ENCODE measurements around the gene SLC5A11. TPM values are rescaled to one million over a fixed set of nuclear protein-coding genes. Genes with fewer than 3 reads are reported as not detected.
"Not testable (repeated sequence)": the region's sequence is repeated elsewhere in the genome, so short reads cannot be mapped to it uniquely, and the experiment has no call there.

SLC5A11 gene
- polyA plus RNA-seq, 2 donors: 0.01 TPM; not detected in 1

GRCh38 chr16:24875466-24875865 lies 29.7 kb downstream of the SLC5A11 start:
- Histone ChIP-seq H3K4me1 (ENCODE audit: control insufficient read depth in 2 of 2, insufficient read depth in 2 of 2, low read length in 1 of 2) (no peaks in the 10 kb centered on the region), H3K36me3 (ENCODE audit: control insufficient read depth in 2 of 2, insufficient read depth in 2 of 2, low read length in 1 of 2) (no peaks in the 10 kb centered on the region), H3K27me3 (ENCODE audit: control insufficient read depth in 1 of 2, insufficient read depth in 2 of 2, low read length in 2 of 2) (no peaks in the 10 kb centered on the region), H3K27ac (ENCODE audit: low read depth in 2 of 2, low read length in 1 of 2) (no peak overlapping the region), H3K4me3 (ENCODE audit: low read depth in 1 of 2, low read length in 2 of 2) (no peak overlapping the region), H3K9me3 (ENCODE audit: control insufficient read depth in 2 of 2, insufficient read depth in 1 of 2, low read depth in 1 of 2, low read length in 1 of 2) (no peaks in the 10 kb centered on the region)
- WGBS, 2 donors: 89% methylated on average over 10 of the region's 10 CpGs

- WGBS, 2 donors: 75 to 89% methylated on average over 5 of the region's 5 CpGs
- Histone ChIP-seq H3K36me3 (ENCODE audit: control insufficient read depth in 2 of 2, insufficient read depth in 2 of 2, low read length in 1 of 2) (no peaks in the 10 kb centered on the region), H3K4me3 (ENCODE audit: low read depth in 1 of 2, low read length in 2 of 2) (no peak overlapping the region), H3K9me3 (ENCODE audit: control insufficient read depth in 2 of 2, insufficient read depth in 1 of 2, low read depth in 1 of 2, low read length in 1 of 2) (no peaks in the 10 kb centered on the region), H3K27ac (ENCODE audit: low read depth in 2 of 2, low read length in 1 of 2) (no peak overlapping the region), H3K4me1 (ENCODE audit: control insufficient read depth in 2 of 2, insufficient read depth in 2 of 2, low read length in 1 of 2) (no peaks in the 10 kb centered on the region), H3K27me3 (ENCODE audit: control insufficient read depth in 1 of 2, insufficient read depth in 2 of 2, low read length in 2 of 2) (no peaks in the 10 kb centered on the region)
Measured at GRCh38 chr16:24876231-24876630, 30.5 kb downstream of the SLC5A11 start.

- Histone ChIP-seq H3K4me3 (ENCODE audit: low read depth in 1 of 2, low read length in 2 of 2) (no peak overlapping the region), H3K4me1 (ENCODE audit: control insufficient read depth in 2 of 2, insufficient read depth in 2 of 2, low read length in 1 of 2) (no peaks in the 10 kb centered on the region), H3K27me3 (ENCODE audit: control insufficient read depth in 1 of 2, insufficient read depth in 2 of 2, low read length in 2 of 2) (no peaks in the 10 kb centered on the region), H3K27ac (ENCODE audit: low read depth in 2 of 2, low read length in 1 of 2) (no peak overlapping the region), H3K36me3 (ENCODE audit: control insufficient read depth in 2 of 2, insufficient read depth in 2 of 2, low read length in 1 of 2) (no peaks in the 10 kb centered on the region), H3K9me3 (ENCODE audit: control insufficient read depth in 2 of 2, insufficient read depth in 1 of 2, low read depth in 1 of 2, low read length in 1 of 2) (no peaks in the 10 kb centered on the region)
- WGBS, 2 donors: 91 to 94% methylated on average over 2 of the region's 2 CpGs
Measured at GRCh38 chr16:24879684-24880083, 33.9 kb downstream of the SLC5A11 start.

GRCh38 chr16:24883714-24884151 lies 38.0 kb downstream of the SLC5A11 start:
- Histone ChIP-seq H3K27ac (ENCODE audit: low read depth in 2 of 2, low read length in 1 of 2) (no peak overlapping the region), H3K4me1 (ENCODE audit: control insufficient read depth in 2 of 2, insufficient read depth in 2 of 2, low read length in 1 of 2) (no peaks in the 10 kb centered on the region), H3K36me3 (ENCODE audit: control insufficient read depth in 2 of 2, insufficient read depth in 2 of 2, low read length in 1 of 2) (no peaks in the 10 kb centered on the region), H3K4me3 (ENCODE audit: low read depth in 1 of 2, low read length in 2 of 2) (no peak overlapping the region), H3K9me3 (ENCODE audit: control insufficient read depth in 2 of 2, insufficient read depth in 1 of 2, low read depth in 1 of 2, low read length in 1 of 2) (no peaks in the 10 kb centered on the region), H3K27me3 (ENCODE audit: control insufficient read depth in 1 of 2, insufficient read depth in 2 of 2, low read length in 2 of 2) (no peaks in the 10 kb centered on the region)
- 68 to 69% methylated on average over 12 of the region's 12 CpGs for WGBS, 2 donors

GRCh38 chr16:24887472-24887871 lies 41.7 kb downstream of the SLC5A11 start:
- H3K36me3 ChIP-seq (ENCODE audit: control insufficient read depth in 2 of 2, insufficient read depth in 2 of 2, low read length in 1 of 2): no peaks in the 10 kb centered on the region
- no peaks in the 10 kb centered on the region for H3K9me3 ChIP-seq (ENCODE audit: control insufficient read depth in 2 of 2, insufficient read depth in 1 of 2, low read depth in 1 of 2, low read length in 1 of 2)
- no peaks in the 10 kb centered on the region for H3K27me3 ChIP-seq (ENCODE audit: control insufficient read depth in 1 of 2, insufficient read depth in 2 of 2, low read length in 2 of 2)
- no peak overlapping the region for H3K27ac ChIP-seq (ENCODE audit: low read depth in 2 of 2, low read length in 1 of 2)
- H3K4me3 ChIP-seq (ENCODE audit: low read depth in 1 of 2, low read length in 2 of 2): no peak overlapping the region
- 97 to 98% methylated on average over 2 of the region's 2 CpGs for WGBS, 2 donors
- no peaks in the 10 kb centered on the region for H3K4me1 ChIP-seq (ENCODE audit: control insufficient read depth in 2 of 2, insufficient read depth in 2 of 2, low read length in 1 of 2)

GRCh38 chr16:24890746-24891145 lies 45.0 kb downstream of the SLC5A11 start:
- Histone ChIP-seq H3K4me3 (ENCODE audit: low read depth in 1 of 2, low read length in 2 of 2) (no peak overlapping the region), H3K27ac (ENCODE audit: low read depth in 2 of 2, low read length in 1 of 2) (no peak overlapping the region), H3K27me3 (ENCODE audit: control insufficient read depth in 1 of 2, insufficient read depth in 2 of 2, low read length in 2 of 2) (no peaks in the 10 kb centered on the region), H3K4me1 (ENCODE audit: control insufficient read depth in 2 of 2, insufficient read depth in 2 of 2, low read length in 1 of 2) (no peaks in the 10 kb centered on the region), H3K36me3 (ENCODE audit: control insufficient read depth in 2 of 2, insufficient read depth in 2 of 2, low read length in 1 of 2) (no peaks in the 10 kb centered on the region), H3K9me3 (ENCODE audit: control insufficient read depth in 2 of 2, insufficient read depth in 1 of 2, low read depth in 1 of 2, low read length in 1 of 2) (no peaks in the 10 kb centered on the region)
- 86 to 87% methylated on average over 13 of the region's 13 CpGs for WGBS, 2 donors

GRCh38 chr16:24896439-24896838 lies 50.7 kb downstream of the SLC5A11 start:
- Histone ChIP-seq H3K4me3 (ENCODE audit: low read depth in 1 of 2, low read length in 2 of 2) (no peak overlapping the region), H3K27ac (ENCODE audit: low read depth in 2 of 2, low read length in 1 of 2) (no peak overlapping the region), H3K9me3 (ENCODE audit: control insufficient read depth in 2 of 2, insufficient read depth in 1 of 2, low read depth in 1 of 2, low read length in 1 of 2) (no peaks in the 10 kb centered on the region), H3K4me1 (ENCODE audit: control insufficient read depth in 2 of 2, insufficient read depth in 2 of 2, low read length in 1 of 2) (no peaks in the 10 kb centered on the region), H3K27me3 (ENCODE audit: control insufficient read depth in 1 of 2, insufficient read depth in 2 of 2, low read length in 2 of 2) (no peaks in the 10 kb centered on the region), H3K36me3 (ENCODE audit: control insufficient read depth in 2 of 2, insufficient read depth in 2 of 2, low read length in 1 of 2) (no peaks in the 10 kb centered on the region)
- 90% methylated on average over 1 of the region's 1 CpG for WGBS, 2 donors

- not testable (repeated sequence) for H3K36me3 ChIP-seq (ENCODE audit: control insufficient read depth in 2 of 2, insufficient read depth in 2 of 2, low read length in 1 of 2); H3K9me3 ChIP-seq (ENCODE audit: control insufficient read depth in 2 of 2, insufficient read depth in 1 of 2, low read depth in 1 of 2, low read length in 1 of 2); H3K4me1 ChIP-seq (ENCODE audit: control insufficient read depth in 2 of 2, insufficient read depth in 2 of 2, low read length in 1 of 2); H3K27me3 ChIP-seq (ENCODE audit: control insufficient read depth in 1 of 2, insufficient read depth in 2 of 2, low read length in 2 of 2); H3K4me3 ChIP-seq (ENCODE audit: low read depth in 1 of 2, low read length in 2 of 2); H3K27ac ChIP-seq (ENCODE audit: low read depth in 2 of 2, low read length in 1 of 2)
- 47 to 67% methylated on average over 2 of the region's 2 CpGs for WGBS, 2 donors
Measured at GRCh38 chr16:24897522-24897921, 51.8 kb downstream of the SLC5A11 start.

- Histone ChIP-seq H3K4me1 (ENCODE audit: control insufficient read depth in 2 of 2, insufficient read depth in 2 of 2, low read length in 1 of 2) (no peaks in the 10 kb centered on the region), H3K4me3 (ENCODE audit: low read depth in 1 of 2, low read length in 2 of 2) (no peak overlapping the region), H3K36me3 (ENCODE audit: control insufficient read depth in 2 of 2, insufficient read depth in 2 of 2, low read length in 1 of 2) (no peaks in the 10 kb centered on the region), H3K9me3 (ENCODE audit: control insufficient read depth in 2 of 2, insufficient read depth in 1 of 2, low read depth in 1 of 2, low read length in 1 of 2) (no peaks in the 10 kb centered on the region), H3K27ac (ENCODE audit: low read depth in 2 of 2, low read length in 1 of 2) (no peak overlapping the region), H3K27me3 (ENCODE audit: control insufficient read depth in 1 of 2, insufficient read depth in 2 of 2, low read length in 2 of 2) (no peaks in the 10 kb centered on the region)
Measured at GRCh38 chr16:24900230-24900629, 54.5 kb downstream of the SLC5A11 start.

- Histone ChIP-seq H3K4me1 (ENCODE audit: control insufficient read depth in 2 of 2, insufficient read depth in 2 of 2, low read length in 1 of 2) (no peaks in the 10 kb centered on the region), H3K36me3 (ENCODE audit: control insufficient read depth in 2 of 2, insufficient read depth in 2 of 2, low read length in 1 of 2) (no peaks in the 10 kb centered on the region), H3K4me3 (ENCODE audit: low read depth in 1 of 2, low read length in 2 of 2) (no peak overlapping the region), H3K9me3 (ENCODE audit: control insufficient read depth in 2 of 2, insufficient read depth in 1 of 2, low read depth in 1 of 2, low read length in 1 of 2) (no peaks in the 10 kb centered on the region), H3K27ac (ENCODE audit: low read depth in 2 of 2, low read length in 1 of 2) (no peak overlapping the region), H3K27me3 (ENCODE audit: control insufficient read depth in 1 of 2, insufficient read depth in 2 of 2, low read length in 2 of 2) (no peaks in the 10 kb centered on the region)
- 50 to 52% methylated on average over 14 of the region's 14 CpGs for WGBS, 2 donors
Measured at GRCh38 chr16:24906199-24906808, 60.5 kb downstream of the SLC5A11 start.
